Neuronal stem cell (in vitro differentiated cells): ENCODE measurements around the gene ARHGAP24.

Experiments
- DNase-seq: peaks from one replicate; pipeline ENCODE4 v3.0.0-alpha.2; 2013; ENCODE audit warnings: low spot score
- H2AFZ ChIP-seq: one replicate; pipeline ENCODE4 v1.6.1; 2013; ENCODE audit warnings: mild to moderate bottlenecking, low read length, inconsistent platforms
- H2AK5ac ChIP-seq: 2 replicates; pipeline ENCODE4 v1.6.1; 2013; ENCODE audit warnings: low read depth, mild to moderate bottlenecking, inconsistent platforms, low read length, moderate library complexity, mixed read lengths
- H2BK120ac ChIP-seq: 2 replicates; pipeline ENCODE4 v1.6.1; 2013; ENCODE audit warnings: low read depth, mild to moderate bottlenecking, inconsistent platforms, low read length, moderate library complexity, mixed read lengths
- H2BK12ac ChIP-seq: one replicate; pipeline ENCODE4 v1.6.1; 2013; ENCODE audit warnings: low read length, inconsistent platforms
- H2BK15ac ChIP-seq: 2 replicates; pipeline ENCODE4 v1.6.1; 2013; ENCODE audit warnings: mild to moderate bottlenecking, low read length, inconsistent platforms, mixed read lengths
- H2BK5ac ChIP-seq: one replicate; pipeline ENCODE4 v1.6.1; 2013; ENCODE audit warnings: inconsistent platforms, mild to moderate bottlenecking, low read length, moderate library complexity
- H3K14ac ChIP-seq: one replicate; pipeline ENCODE4 v1.6.1; 2013; ENCODE audit warnings: low read length, inconsistent platforms
- H3K18ac ChIP-seq: 2 replicates; pipeline ENCODE4 v1.6.1; 2013; ENCODE audit warnings: low read length, inconsistent platforms
- H3K23ac ChIP-seq: 2 replicates; pipeline ENCODE4 v1.6.1; 2013; ENCODE audit warnings: low read depth, mild to moderate bottlenecking, mixed read lengths, low read length, inconsistent platforms; ENCODE audit not compliant: poor library complexity
- H3K27ac ChIP-seq: replicated peaks from 3 replicates; pipeline ENCODE4 v1.5.1; 2013; ENCODE audit warnings: low read length, inconsistent platforms
- H3K27me3 ChIP-seq, 3 experiments: 2 replicates each; pipeline ENCODE4 v1.6.1; 2013; ENCODE audit warnings: low read length in 3 of 3, mild to moderate bottlenecking in 2 of 3, inconsistent platforms in 1 of 3, low read depth in 1 of 3, mixed read lengths in 1 of 3, moderate library complexity in 1 of 3; ENCODE audit not compliant: control insufficient read depth in 3 of 3, insufficient read depth in 3 of 3
- H3K36me3 ChIP-seq, 2 donors: replicated peaks in 1 of 2; 2 replicates each; pipeline ENCODE4 v1.6.1; 2013; ENCODE audit warnings: low read length in 2 of 2; ENCODE audit not compliant: control insufficient read depth in 2 of 2, insufficient read depth in 2 of 2
- H3K4ac ChIP-seq: 2 replicates; pipeline ENCODE4 v1.6.1; 2013; ENCODE audit warnings: inconsistent platforms, mild to moderate bottlenecking, low read length, moderate library complexity
- H3K4me1 ChIP-seq, 2 donors: 1 replicate in 1 of 2; 2 replicates in 1 of 2; pipeline ENCODE4 v1.6.1; 2013; ENCODE audit warnings: low read length in 2 of 2, low read depth in 1 of 2; ENCODE audit not compliant: control insufficient read depth in 2 of 2, insufficient read depth in 1 of 2
- H3K4me2 ChIP-seq: one replicate; pipeline ENCODE4 v1.6.1; 2013; ENCODE audit warnings: mild to moderate bottlenecking, low read length, inconsistent platforms; ENCODE audit not compliant: insufficient read depth, poor library complexity, severe bottlenecking
- H3K4me3 ChIP-seq, 2 donors: 2 replicates each; pipeline ENCODE4 v1.5.1; 2013; ENCODE audit warnings: low read length in 2 of 2, mild to moderate bottlenecking in 2 of 2, inconsistent platforms in 1 of 2, moderate library complexity in 1 of 2
- H3K79me1 ChIP-seq: one replicate; pipeline ENCODE4 v1.6.1; 2013; ENCODE audit warnings: low read depth, mild to moderate bottlenecking, inconsistent platforms, low read length, moderate library complexity
- H3K9ac ChIP-seq: one replicate; pipeline ENCODE4 v1.6.1; 2013; ENCODE audit warnings: mild to moderate bottlenecking, low read depth, low read length, inconsistent platforms; ENCODE audit not compliant: poor library complexity
- H3K9me3 ChIP-seq, 2 donors: replicated peaks in 1 of 2; 2 replicates each; pipeline versions ENCODE3 to v1.6.1; 2013; ENCODE audit warnings: low read length in 2 of 2, mild to moderate bottlenecking in 2 of 2, inconsistent platforms in 1 of 2, low read depth in 1 of 2, mixed read lengths in 1 of 2, moderate library complexity in 1 of 2; ENCODE audit not compliant: control insufficient read depth in 2 of 2, insufficient read depth in 1 of 2
- H4K8ac ChIP-seq: one replicate; pipeline ENCODE4 v1.6.1; 2013; ENCODE audit warnings: low read depth, mild to moderate bottlenecking, inconsistent platforms, low read length, moderate library complexity
- H4K91ac ChIP-seq: one replicate; pipeline ENCODE4 v1.6.1; 2013; ENCODE audit warnings: low read length, low read depth, mild to moderate bottlenecking, inconsistent platforms; ENCODE audit not compliant: poor library complexity
- WGBS, 2 donors: extraction: QIAGEN DNeasy Blood & Tissue Kit; methylation state at CpG; one replicate each; pipeline ENCODE4 v1.1.7; 2013; ENCODE audit warnings: missing lambda C conversion rate in 2 of 2, mixed read lengths in 1 of 2; ENCODE audit not compliant: insufficient read length in 2 of 2, insufficient replicate concordance in 1 of 2; ENCODE audit errors: extremely low coverage in 2 of 2; 5-methylcytosine and 5-hydroxymethylcytosine counted together

The ARHGAP24 gene

DNA sequence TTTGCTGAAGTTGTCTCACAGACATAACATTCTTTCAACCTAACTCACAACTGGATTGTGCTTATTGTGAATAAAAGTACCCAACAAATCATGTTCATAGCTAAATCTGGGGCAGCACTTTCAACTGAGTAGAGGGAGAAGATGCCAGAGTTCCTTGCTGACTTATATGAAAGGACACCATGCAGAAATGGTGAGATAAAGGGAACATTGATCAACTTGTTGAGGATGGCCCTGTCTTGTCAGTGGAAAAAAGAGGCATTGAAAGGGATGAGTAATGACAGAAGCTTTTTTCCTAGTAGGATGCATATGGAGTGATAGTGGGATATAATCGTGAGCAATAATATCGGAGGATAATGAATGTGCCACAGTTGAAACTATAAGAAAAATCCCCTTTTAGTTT, 221.7 kb downstream of the ARHGAP24 start:
- Histone ChIP-seq H2BK12ac (no peak overlapping the region), H2AK5ac (no peak overlapping the region), H4K8ac (no peak overlapping the region), H3K27ac (no peak overlapping the region), H3K4me1 (no peaks in the 10 kb centered on the region), H3K27me3 (no peaks in the 10 kb centered on the region), H3K14ac (no peak overlapping the region), H3K4me2 (no peak overlapping the region), H3K18ac (no peak overlapping the region), H4K91ac (no peak overlapping the region), H2BK15ac (no peak overlapping the region), H2AFZ (no peak overlapping the region), H3K9ac (no peak overlapping the region), H2BK120ac (no peak overlapping the region), H3K79me1 (no peaks in the 10 kb centered on the region), H3K23ac (no peak overlapping the region), H2BK5ac (no peak overlapping the region), H3K9me3 (no peaks in the 10 kb centered on the region), H3K36me3 (no peaks in the 10 kb centered on the region), H3K4ac (no peak overlapping the region), H3K4me3 (no peak overlapping the region)
- DNase-seq: no peak
- WGBS, 2 donors: no CpG with 5 or more reads among the region's 2 CpGs

DNA sequence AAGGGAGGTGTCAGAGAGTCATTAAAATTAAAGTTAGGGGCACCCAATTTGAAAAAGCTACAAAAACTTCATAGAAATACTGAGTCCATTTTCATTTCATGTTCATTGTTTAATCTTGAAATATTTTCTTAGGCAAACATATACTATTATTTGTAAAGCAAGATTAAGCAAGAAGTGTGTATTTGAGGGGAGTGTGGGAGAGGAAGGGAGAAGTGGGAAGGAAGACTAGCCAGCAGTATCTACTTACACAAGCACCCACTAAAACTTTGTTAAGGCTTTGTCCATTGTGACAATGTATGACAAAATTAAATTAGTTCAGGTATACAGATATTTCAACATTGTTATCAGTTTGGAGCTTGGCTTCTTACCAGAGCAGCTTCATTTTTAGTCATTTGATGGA, 222.9 kb downstream of the ARHGAP24 start:
- H2BK15ac ChIP-seq: no peak overlapping the region
- H2BK5ac ChIP-seq: no peak overlapping the region
- no peak overlapping the region for H2BK12ac ChIP-seq
- H2BK120ac ChIP-seq: no peak overlapping the region
- H3K4me3 ChIP-seq: no peak overlapping the region
- no peaks in the 10 kb centered on the region for H3K9me3 ChIP-seq
- H3K27ac ChIP-seq: no peak overlapping the region
- no peak overlapping the region for H4K91ac ChIP-seq
- no peak overlapping the region for H4K8ac ChIP-seq
- H3K14ac ChIP-seq: no peak overlapping the region
- H3K4me1 ChIP-seq: peaks cover 0 to 2% of the 10 kb centered on the region in 2 donors
- no peak for DNase-seq
- no peak overlapping the region for H3K23ac ChIP-seq
- H3K36me3 ChIP-seq: no peaks in the 10 kb centered on the region
- no peaks in the 10 kb centered on the region for H3K27me3 ChIP-seq
- no peak overlapping the region for H3K4me2 ChIP-seq
- H2AK5ac ChIP-seq: no peak overlapping the region
- H3K79me1 ChIP-seq: no peaks in the 10 kb centered on the region
- H2AFZ ChIP-seq: no peak overlapping the region
- H3K9ac ChIP-seq: no peak overlapping the region
- H3K18ac ChIP-seq: no peak overlapping the region
- H3K4ac ChIP-seq: no peak overlapping the region

DNA sequence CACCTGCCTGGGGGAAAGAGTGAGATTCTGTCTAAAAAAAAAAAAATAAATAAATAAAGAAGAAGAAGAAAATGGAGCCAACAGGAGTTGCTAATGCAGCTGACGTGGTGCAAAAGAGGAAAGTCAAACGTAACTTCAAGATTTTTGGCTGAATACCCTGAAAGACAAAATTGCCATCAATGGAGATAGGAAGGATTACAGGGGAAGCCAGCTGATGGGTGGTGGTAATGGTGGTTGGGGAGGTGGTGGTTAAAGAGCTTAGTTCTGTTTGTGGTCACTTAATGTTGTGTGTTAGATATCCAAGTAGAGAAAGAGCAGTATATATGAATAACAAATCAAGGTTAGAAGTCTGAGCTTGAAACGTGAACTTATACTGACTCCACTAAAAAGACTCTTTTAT, 225.4 kb downstream of the ARHGAP24 start:
- Histone ChIP-seq H3K4me3 (no peak overlapping the region), H3K27ac (no peak overlapping the region), H3K9me3 (no peaks in the 10 kb centered on the region), H3K27me3 (peaks cover 0 to 2% (median 0%) of the 10 kb centered on the region in 3 experiments), H2BK5ac (no peak overlapping the region), H4K8ac (no peak overlapping the region), H3K14ac (no peak overlapping the region), H3K4ac (no peak overlapping the region), H3K4me1 (peaks cover 2 to 7% of the 10 kb centered on the region in 2 donors), H3K23ac (no peak overlapping the region), H2AK5ac (no peak overlapping the region), H2BK120ac (no peak overlapping the region), H3K36me3 (no peaks in the 10 kb centered on the region), H2BK12ac (no peak overlapping the region), H2AFZ (no peak overlapping the region), H3K9ac (no peak overlapping the region), H2BK15ac (no peak overlapping the region), H3K4me2 (no peak overlapping the region), H3K79me1 (no peaks in the 10 kb centered on the region), H4K91ac (no peak overlapping the region), H3K18ac (no peak overlapping the region)
- DNase-seq: no peak
- WGBS, 2 donors: no CpG with 5 or more reads among the region's 3 CpGs

DNA sequence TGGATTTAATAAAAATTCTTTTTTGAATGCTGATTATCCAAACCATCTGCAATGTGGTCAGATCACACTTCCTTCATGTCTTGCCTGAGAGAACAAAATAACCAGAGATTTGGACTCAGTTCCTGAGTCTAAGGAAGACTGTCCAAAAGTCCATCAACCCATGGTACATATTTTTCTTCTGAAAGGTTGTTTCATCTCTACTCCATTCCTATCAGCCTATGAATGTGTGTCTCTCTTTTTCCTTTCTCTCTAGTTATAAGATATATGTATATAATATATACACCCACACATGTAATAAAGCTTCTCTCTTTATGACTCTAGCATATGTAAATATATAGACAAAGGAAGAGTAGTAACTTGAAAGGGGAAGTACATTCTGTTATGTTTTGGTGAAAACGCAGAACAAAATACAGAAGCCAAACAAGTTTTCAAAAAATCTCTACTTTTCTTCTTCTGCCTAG, 226.9 kb downstream of the ARHGAP24 start:
- H2BK12ac ChIP-seq: no peak overlapping the region
- no peak overlapping the region for H2BK120ac ChIP-seq
- no peak overlapping the region for H4K8ac ChIP-seq
- no peak overlapping the region for H2AK5ac ChIP-seq
- H3K4me3 ChIP-seq: no peak overlapping the region
- no peaks in the 10 kb centered on the region for H3K9me3 ChIP-seq
- no peak overlapping the region for H3K4me2 ChIP-seq
- H3K14ac ChIP-seq: no peak overlapping the region
- H3K27ac ChIP-seq: no peak overlapping the region
- no peak overlapping the region for H2BK15ac ChIP-seq
- H2BK5ac ChIP-seq: no peak overlapping the region
- no peak overlapping the region for H4K91ac ChIP-seq
- WGBS, 2 donors: no CpG with 5 or more reads among the region's 1 CpG
- H3K4me1 ChIP-seq: peaks cover 2 to 7% of the 10 kb centered on the region in 2 donors
- no peak overlapping the region for H3K9ac ChIP-seq
- no peak overlapping the region for H3K4ac ChIP-seq
- H3K18ac ChIP-seq: no peak overlapping the region
- no peaks in the 10 kb centered on the region for H3K36me3 ChIP-seq
- H2AFZ ChIP-seq: no peak overlapping the region
- DNase-seq: no peak
- no peaks in the 10 kb centered on the region for H3K79me1 ChIP-seq
- peaks cover 0 to 2% (median 0%) of the 10 kb centered on the region in 3 experiments for H3K27me3 ChIP-seq
- H3K23ac ChIP-seq: no peak overlapping the region
